ENCODE data around the gene HPSE2.

DNA sequence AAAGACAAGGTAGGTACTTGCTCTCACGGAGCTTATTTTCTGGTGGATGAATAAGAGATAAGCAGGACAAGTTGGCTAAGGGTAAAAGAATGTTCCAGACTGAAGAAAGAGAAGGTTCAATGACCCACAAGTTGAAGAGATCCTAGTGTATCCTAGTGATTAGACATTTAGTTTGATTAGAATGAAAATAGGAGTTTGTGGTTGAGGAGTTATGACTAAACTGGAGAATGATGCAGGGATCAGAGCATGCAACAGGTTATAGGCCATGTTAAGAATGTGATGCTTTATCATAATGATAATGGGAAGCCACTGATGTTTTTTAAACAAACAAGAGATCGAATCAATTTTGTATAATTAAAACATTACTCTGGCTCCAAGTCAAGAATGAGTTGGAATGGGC is 357.2 kb downstream of the HPSE2 start:
- TF ChIP-seq POLR2AphosphoS5 (IDR thresholded peaks at IDR 0.05; ENCODE audit: low read depth, low read length), result no peak
- no peak for TF ChIP-seq POLR2A (IDR thresholded peaks at IDR 0.05; ENCODE audit: low read depth, low read length)
- TF ChIP-seq POU2F2 (IDR thresholded peaks at IDR 0.05; ENCODE audit: low read depth, low read length), result no peak
- TF ChIP-seq TAF1 (IDR thresholded peaks at IDR 0.05; ENCODE audit: low read depth, low read length), result no peak
- TF ChIP-seq SPI1 (IDR thresholded peaks at IDR 0.05; ENCODE audit: low read depth, low read length), result no peak
- no peak for TF ChIP-seq PAX5 (IDR thresholded peaks at IDR 0.05; ENCODE audit: insufficient read depth, low read length, severe bottlenecking)

All from GM12891 (cell line).